Sciatic nerve (tissue), 2 donors: ENCODE data around the gene NAIF1. TPM values are rescaled to one million over a fixed set of nuclear protein-coding genes. Genes with fewer than 3 reads are reported as not detected.
"Not testable (repeated sequence)": the region's sequence is repeated elsewhere in the genome, so short reads cannot be mapped to it uniquely, and the experiment has no call there.

Experiments used
- ATAC-seq: fragments of 200-7000 bp; cut with Tn5 transposase; one replicate; pipeline ENCODE4 v1.9.1; 2020; ENCODE audit warnings: mild to moderate bottlenecking, moderate library complexity
- DNase-seq: peaks from one replicate; pipeline ENCODE4 v3.0.0-alpha.2; 2020; ENCODE audit warnings: low spot score
- intact Hi-C: fragments of 100-400 bp; cut with DNase I; formaldehyde crosslinking; loops from one replicate; pipeline ENCODE4 v1.14.2; 2022
- total RNA-seq: library from RNA; stranded (reverse); fragmentation: NEBNext Ultra II Directional; extraction: Animal tissue kit (Norgen Biotek cat#: 25700); gene quantifications from one replicate; pipeline ENCODE4 v1.2.1, GENCODE V29; 2021
- donor health status: DM: no; HTN: no; CAD: no.
- donor health status: DM: no; HTN: no; CAD: no.

NAIF1 gene
- total RNA-seq, 1 donor from 2014 or later = 7.8 TPM

GRCh38 chr9:128091144-128091543, 24.0 kb upstream of the NAIF1 start:
- ATAC-seq (peak; percentile 71), DNase-seq (peak; percentile 84)
- intact Hi-C loops = no loop called here

- no peak for ATAC-seq
- DNase-seq = no peak
- intact Hi-C loops = no loop called here
These were observed 22.2 kb upstream of the NAIF1 start for GRCh38 chr9:128089299-128089698.

GRCh38 chr9:128088253-128088945, 21.3 kb upstream of the NAIF1 start:
- DNase-seq = no peak
- intact Hi-C loops = no loop called here

GRCh38 chr9:128087262-128087661, 20.1 kb upstream of the NAIF1 start:
- ATAC-seq (no peak), DNase-seq (no peak)
- intact Hi-C loops = no loop called here

More at GRCh38 chr9:128088253-128088945, 21.3 kb upstream of the NAIF1 start:
- ATAC-seq = no peak

- no peak for ATAC-seq
- DNase-seq = no peak
- intact Hi-C loops = no loop called here
These were observed 18.8 kb upstream of the NAIF1 start for GRCh38 chr9:128085943-128086342.

- DNase-seq (no peak), ATAC-seq (no peak)
- intact Hi-C loops = no loop called here
These were observed 17.6 kb upstream of the NAIF1 start for GRCh38 chr9:128084746-128085145.

GRCh38 chr9:128082151-128082550, 15.0 kb upstream of the NAIF1 start:
- no peak for ATAC-seq
- intact Hi-C loops = no loop called here
- DNase-seq = no peak

GRCh38 chr9:128081056-128081455, 13.9 kb upstream of the NAIF1 start:
- DNase-seq = no peak
- ATAC-seq = peak; percentile 95
- intact Hi-C loops = no loop called here

GRCh38 chr9:128080206-128080605, 13.1 kb upstream of the NAIF1 start:
- intact Hi-C loops = no loop called here
- no peak for ATAC-seq
- no peak for DNase-seq

- DNase-seq (no peak), ATAC-seq (no peak)
- intact Hi-C loops = no loop called here
These were observed 11.6 kb upstream of the NAIF1 start for GRCh38 chr9:128078504-128079434.

GRCh38 chr9:128077847-128078503, 10.9 kb upstream of the NAIF1 start:
- intact Hi-C loops = no loop called here
- no peak for DNase-seq
- no peak for ATAC-seq

- intact Hi-C loops = loop anchor here (5.0 kb wide), 1 partner anchor 1609 kb away; no protein-coding TSS in a partner anchor
- ATAC-seq (peak; percentile 72), DNase-seq (no peak)
These were observed 6.2 kb upstream of the NAIF1 start for GRCh38 chr9:128073253-128073886.

GRCh38 chr9:128072144-128073021, 5.3 kb upstream of the NAIF1 start:
- intact Hi-C loops = loop anchor here (5.0 kb wide), 1 partner anchor 1610 kb away; no protein-coding TSS in a partner anchor

GRCh38 chr9:128071475-128071874, 4.4 kb upstream of the NAIF1 start:
- DNase-seq, ATAC-seq: not testable (repeated sequence)
- intact Hi-C loops = loop anchor here (5.0 kb wide), 1 partner anchor 1611 kb away; no protein-coding TSS in a partner anchor

More at GRCh38 chr9:128072144-128073021, 5.3 kb upstream of the NAIF1 start:
- peak; percentile 44 for ATAC-seq
- peak; percentile 94 for DNase-seq

- DNase-seq (no peak), ATAC-seq (no peak)
- intact Hi-C loops = loop anchor here (5.0 kb wide), 1 partner anchor 1611 kb away; no protein-coding TSS in a partner anchor
These were observed 3.8 kb upstream of the NAIF1 start for GRCh38 chr9:128070874-128071273.

- ATAC-seq (no peak), DNase-seq (peak; percentile 79)
- intact Hi-C loops = no loop called here
These were observed 1.5 kb upstream of the NAIF1 start for GRCh38 chr9:128068386-128069205.
